HG02885 (cell line): Measurements from ENCODE around the gene TCF19.
"Not testable (repeated sequence)": the region's sequence is repeated elsewhere in the genome, so short reads cannot be mapped to it uniquely, and the experiment has no call there.

Source experiments
- ATAC-seq: cut with Tn5 transposase; IDR thresholded peaks from one replicate; pipeline ENCODE4 v1.9.1; 2021; ENCODE audit warnings: mild to moderate bottlenecking; ENCODE audit not compliant: unreplicated experiment, poor library complexity

TCF19 gene

GRCh38 chr6:31199105-31199452, 40.7 kb downstream of the TCF19 start:
- not testable (repeated sequence) for ATAC-seq

DNA sequence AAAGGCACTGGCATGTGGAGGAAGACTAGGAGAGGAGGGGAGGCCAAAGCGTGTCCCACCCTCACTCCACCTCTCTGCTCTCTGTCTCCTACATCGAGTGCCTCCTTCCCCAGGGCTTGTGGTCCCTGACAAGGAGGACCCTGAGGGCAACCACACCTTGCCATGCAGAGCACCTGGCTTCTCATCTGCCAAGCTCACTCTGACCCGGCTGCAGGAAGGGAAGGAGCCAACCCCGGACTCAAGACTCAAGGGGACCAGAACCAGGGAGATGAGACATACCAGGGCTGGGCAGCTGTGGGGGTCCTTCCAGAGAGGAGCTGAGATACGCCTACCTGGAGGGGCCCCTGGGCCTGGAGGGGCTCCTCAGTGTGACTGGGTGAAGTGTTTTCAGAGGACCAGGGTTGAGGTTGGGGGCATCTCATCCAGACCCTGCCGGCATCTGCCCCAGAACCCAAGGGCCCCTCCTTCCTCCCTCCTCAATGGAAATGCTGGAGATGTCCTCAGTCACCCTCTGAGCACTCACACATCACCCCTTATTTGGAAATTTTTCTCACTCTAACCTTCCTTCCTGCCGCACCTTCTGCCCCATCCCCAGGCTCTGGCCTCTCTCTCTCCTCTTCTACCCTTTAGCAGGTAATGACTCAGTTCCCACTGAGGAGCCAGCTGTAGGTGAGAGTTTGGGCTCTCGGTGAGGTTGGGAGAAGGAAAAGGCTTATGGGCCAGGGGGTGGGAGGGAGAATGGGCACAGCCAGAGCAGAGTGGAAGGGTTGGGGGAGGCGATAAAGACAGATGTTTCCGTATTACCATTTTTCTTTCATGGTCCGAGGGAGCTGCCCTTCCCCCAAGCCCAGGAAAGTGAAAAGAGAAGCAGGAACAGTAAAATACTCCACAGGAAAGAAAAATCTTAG, 44.1 kb downstream of the TCF19 start:
- no peak for ATAC-seq

- peak; percentile 58 for ATAC-seq
Measured at GRCh38 chr6:31203345-31203979, 45.1 kb downstream of the TCF19 start.

DNA sequence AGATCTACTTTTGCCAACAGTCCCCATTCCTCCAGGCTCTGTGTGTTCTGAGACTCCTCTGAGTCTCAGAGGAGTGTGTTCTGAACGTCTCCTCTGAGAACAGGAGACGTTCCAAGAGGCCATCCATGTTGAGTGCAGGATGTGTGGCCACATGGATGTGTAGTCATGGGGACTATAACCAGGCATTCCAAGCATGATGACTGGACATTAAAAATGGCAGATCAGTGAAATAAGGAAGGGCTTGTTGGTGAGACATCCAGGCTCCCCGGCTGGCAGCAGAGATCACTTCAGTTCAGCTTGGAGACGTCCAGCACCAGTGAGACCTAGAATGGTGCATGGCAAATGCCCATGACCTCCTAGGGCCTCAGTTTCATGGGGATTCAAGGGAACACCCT, 46.4 kb downstream of the TCF19 start:
- ATAC-seq = no peak

DNA sequence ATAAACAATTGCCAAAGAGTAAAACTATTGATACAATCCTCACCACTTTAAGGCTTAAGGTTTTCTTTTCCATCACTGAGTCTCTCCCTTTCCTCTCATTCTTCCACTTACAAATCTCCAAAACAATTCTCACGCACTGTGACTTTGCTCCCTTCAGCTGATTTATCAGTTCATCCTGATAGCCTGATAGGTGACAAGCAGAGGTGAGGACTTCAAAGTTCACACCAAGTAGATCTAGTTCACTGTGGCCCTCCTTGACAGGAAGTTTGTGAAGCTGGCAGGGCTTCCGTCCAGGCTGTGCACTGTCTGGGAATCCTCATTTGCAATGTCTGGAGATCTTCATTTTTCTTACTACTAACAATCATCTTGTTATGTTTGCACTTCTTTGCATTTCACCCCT, 47.2 kb downstream of the TCF19 start:
- no peak for ATAC-seq

DNA sequence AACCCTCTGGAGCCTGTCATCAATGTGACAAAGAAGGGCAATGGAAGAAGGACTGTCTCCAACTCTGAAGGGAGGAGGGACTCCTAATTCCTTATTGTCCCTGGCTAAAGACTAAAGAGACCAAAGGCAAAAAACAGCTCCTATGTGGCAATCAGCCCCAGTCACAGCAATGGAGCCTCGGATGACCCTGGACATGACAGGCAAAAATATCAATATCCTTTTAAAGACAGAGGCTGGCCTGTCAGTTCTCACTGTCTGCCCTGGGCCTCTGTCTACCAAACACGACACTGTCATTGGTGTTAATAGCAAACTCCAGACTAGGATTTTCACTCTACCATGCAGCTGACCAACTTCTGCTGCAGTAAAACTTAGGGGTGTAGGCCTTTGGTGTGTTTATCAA, 50.1 kb downstream of the TCF19 start:
- ATAC-seq = no peak

- ATAC-seq = no peak
Measured at GRCh38 chr6:31209137-31209536, 50.7 kb downstream of the TCF19 start.

DNA sequence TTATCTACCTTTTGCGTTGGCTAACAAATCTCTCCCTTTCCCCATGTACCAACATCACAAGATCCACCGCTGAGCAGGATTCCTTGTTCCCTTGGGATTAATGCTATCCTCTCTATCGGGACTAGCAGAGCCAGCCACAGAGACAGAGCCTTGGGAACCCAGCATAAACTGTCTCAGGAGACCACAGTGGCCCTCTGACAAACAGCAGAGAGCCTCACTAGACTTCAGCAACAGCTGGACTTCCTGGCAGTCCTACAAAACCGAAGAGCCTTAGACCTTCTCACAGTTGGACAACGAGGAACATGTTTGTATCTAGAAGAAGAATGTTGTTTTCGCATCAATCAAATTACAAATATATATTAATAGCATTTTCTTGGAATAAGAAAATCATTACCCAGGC, 51.7 kb downstream of the TCF19 start:
- no peak for ATAC-seq

DNA sequence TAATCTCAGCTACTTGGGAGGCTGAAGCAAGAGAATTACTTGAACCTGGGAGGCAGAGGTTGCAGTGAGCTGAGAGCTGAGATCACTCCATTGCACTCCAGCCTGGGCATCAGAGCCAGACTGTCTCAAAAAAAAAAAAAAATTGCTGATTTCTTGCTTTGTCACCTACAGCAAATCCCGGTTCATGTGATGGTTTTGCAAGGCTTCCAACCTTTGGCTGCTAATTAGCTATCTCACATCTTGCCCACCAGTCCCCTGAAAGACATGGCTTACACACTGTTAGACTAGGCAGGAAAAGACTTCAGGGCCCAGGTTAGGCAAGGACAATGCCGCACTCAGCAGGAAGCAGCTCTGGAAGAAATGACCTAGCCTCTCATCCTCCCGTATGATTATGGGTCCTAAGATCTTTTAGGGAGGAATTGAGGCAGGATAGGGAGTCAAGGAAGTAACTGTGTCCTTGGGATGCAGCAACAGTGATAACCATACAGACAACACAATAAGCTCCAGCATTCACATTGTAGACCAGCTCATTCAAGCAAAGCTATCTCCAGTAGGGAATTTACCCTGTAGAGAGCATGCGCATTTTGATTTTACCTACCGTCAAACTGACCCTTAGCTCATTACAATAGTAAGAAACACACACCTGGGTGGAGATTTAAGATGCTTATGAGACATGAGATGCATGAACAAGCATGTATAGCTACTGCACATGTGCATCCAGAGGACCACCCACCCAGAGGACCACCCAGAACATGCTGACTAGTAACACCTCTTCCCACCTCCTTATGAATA, 52.5 kb downstream of the TCF19 start:
- ATAC-seq = no peak
